Measurements from ENCODE around the gene PNISR.

DNA sequence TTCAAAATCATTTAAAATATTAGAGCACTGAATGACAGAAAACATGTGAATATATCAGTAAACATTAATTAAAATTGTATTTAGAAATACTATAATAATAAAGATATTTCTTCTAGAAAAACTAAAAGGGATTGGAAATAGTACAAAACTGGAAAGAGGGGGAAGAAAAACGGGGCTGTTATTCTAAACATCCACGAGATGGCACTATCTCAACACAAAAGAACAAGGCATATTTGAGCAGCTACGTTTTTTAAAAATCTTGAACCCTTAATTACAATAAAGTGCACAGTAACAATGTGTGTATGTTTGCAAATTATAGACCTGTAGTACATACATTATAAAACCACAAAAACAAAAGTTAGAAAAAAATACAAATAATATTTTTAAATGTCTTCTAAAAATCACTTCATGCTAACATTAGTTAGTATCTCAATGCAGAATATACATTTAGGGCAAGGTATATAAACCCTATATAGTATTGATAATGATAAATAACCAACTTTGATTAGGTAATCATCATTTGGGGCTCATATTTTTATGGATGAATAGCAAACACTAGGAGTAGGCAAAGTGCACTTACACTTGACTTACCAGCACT, 42.5 kb upstream of the PNISR start:
- TF ChIP-seq POLR2A (IDR thresholded peaks at IDR 0.05; ENCODE audit: low read length) (no peak), GATA1 (IDR thresholded peaks at IDR 0.05; ENCODE audit: low read depth, low read length) (no peak)
